Measurements from ENCODE around the gene ATP6V0E1. TPM values are rescaled to one million over a fixed set of nuclear protein-coding genes. Genes with fewer than 3 reads are reported as not detected.

The ATP6V0E1 gene
- total and polyA plus RNA-seq, 3 donors from 2014 or later: 124 to 170 (median 134) TPM

DNA sequence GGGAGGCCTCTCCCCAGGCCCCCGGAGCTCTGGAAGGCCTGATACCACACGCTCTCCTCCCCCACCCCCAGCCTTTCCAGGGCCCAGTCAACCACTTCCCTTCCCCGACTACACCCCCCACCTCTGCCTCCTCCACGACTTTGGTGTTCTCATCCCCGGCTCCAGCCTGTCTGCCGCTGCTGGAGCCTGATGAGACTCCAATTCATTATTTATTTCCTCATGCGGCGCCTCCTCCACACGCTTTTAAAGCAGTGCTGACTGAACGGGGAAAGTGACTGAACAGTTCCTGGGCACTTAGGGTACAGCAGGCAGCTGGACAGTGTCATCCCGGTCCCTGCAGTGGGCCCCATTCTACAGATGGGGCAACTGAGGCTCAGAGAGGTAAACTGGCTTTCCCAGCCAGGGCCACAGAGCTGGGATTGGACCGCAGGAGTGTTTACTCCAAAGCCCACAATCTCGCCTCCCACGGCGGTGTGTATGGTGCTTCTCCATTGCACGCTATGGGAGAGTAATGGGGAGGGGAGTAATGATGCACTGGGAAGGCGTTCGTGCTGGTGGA is 40.2 kb upstream of the ATP6V0E1 start:
- 46 to 51% methylated on average over 16 to 18 of the region's 18 CpGs for WGBS, 2 donors
- Histone ChIP-seq H3K36me3 (ENCODE audit: low read depth, missing control alignments) (no peaks in the 10 kb centered on the region), H3K27ac (no peak overlapping the region), H3K4me3 (no peak overlapping the region), H3K4me1 (no peaks in the 10 kb centered on the region), H3K9me3 (no peaks in the 10 kb centered on the region), H3K27me3 (no peaks in the 10 kb centered on the region)
- no peak for DNase-seq
- intact Hi-C loops (cut with DNase I; ENCODE audit: low total_unique reads): no loop called here
- TF ChIP-seq POLR2A (IDR thresholded peaks at IDR 0.05): no peak
- TF ChIP-seq, protein P1, sequence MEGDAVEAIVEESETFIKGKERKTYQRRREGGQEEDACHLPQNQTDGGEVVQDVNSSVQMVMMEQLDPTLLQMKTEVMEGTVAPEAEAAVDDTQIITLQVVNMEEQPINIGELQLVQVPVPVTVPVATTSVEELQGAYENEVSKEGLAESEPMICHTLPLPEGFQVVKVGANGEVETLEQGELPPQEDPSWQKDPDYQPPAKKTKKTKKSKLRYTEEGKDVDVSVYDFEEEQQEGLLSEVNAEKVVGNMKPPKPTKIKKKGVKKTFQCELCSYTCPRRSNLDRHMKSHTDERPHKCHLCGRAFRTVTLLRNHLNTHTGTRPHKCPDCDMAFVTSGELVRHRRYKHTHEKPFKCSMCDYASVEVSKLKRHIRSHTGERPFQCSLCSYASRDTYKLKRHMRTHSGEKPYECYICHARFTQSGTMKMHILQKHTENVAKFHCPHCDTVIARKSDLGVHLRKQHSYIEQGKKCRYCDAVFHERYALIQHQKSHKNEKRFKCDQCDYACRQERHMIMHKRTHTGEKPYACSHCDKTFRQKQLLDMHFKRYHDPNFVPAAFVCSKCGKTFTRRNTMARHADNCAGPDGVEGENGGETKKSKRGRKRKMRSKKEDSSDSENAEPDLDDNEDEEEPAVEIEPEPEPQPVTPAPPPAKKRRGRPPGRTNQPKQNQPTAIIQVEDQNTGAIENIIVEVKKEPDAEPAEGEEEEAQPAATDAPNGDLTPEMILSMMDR (IDR thresholded peaks at IDR 0.05): no peak

DNA sequence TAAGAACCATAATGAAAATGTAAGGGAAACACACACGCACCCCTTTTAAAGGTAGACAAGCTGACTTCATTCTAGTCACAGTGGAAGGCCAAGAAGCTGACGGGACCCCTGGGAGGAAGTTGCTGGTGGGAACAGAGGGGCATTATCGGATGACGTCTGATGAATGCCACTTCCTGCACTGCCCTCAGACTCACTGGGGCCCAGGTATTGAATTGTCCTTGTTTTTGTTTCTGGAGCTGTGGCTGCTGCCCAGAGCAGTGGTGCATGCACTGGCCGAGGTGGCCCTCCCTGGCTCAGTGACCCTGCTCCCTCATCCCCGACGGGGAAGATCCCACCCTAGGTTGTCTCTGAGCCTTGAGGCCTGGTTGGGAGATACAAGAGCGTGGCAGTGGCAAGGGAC is 39.7 kb upstream of the ATP6V0E1 start:
- no peak for DNase-seq
- intact Hi-C loops (cut with DNase I; ENCODE audit: low total_unique reads): no loop called here
- H3K27me3 ChIP-seq: no peaks in the 10 kb centered on the region
- WGBS, 2 donors: 67 to 89% methylated on average over 8 of the region's 8 CpGs
- no peaks in the 10 kb centered on the region for H3K4me1 ChIP-seq
- H3K9me3 ChIP-seq: no peaks in the 10 kb centered on the region
- no peak overlapping the region for H3K4me3 ChIP-seq
- H3K36me3 ChIP-seq (ENCODE audit: low read depth, missing control alignments): no peaks in the 10 kb centered on the region
- H3K27ac ChIP-seq: no peak overlapping the region
- TF ChIP-seq, protein P1 (IDR thresholded peaks at IDR 0.05): no peak
- TF ChIP-seq POLR2A (IDR thresholded peaks at IDR 0.05): no peak

DNA sequence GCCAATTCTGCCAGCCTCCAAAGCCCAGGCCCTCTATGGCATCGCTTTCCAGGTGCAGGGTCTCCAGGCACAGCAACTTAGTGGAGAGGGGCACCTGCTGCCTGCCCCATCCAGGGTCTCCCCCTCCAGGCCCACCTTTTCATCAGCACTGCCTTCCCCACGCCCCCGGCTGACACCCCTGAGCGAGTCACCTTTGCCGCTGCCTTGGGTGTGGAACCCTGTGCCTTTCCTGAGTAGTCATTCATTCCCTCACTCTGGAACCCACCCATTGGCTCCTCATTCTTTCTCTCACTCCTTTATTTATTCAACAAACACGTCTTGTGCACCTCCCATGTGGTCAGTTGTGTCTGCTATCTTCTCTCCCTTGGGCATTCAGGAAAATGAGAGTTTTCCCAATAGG is 38.8 kb upstream of the ATP6V0E1 start:
- Histone ChIP-seq H3K27ac (no peak overlapping the region), H3K27me3 (no peaks in the 10 kb centered on the region), H3K4me1 (no peaks in the 10 kb centered on the region), H3K4me3 (no peak overlapping the region), H3K36me3 (ENCODE audit: low read depth, missing control alignments) (no peaks in the 10 kb centered on the region), H3K9me3 (no peaks in the 10 kb centered on the region)
- TF ChIP-seq POLR2A (IDR thresholded peaks at IDR 0.05): no peak
- TF ChIP-seq, protein P1 (IDR thresholded peaks at IDR 0.05): no peak
- 84 to 94% methylated on average over 3 to 6 of the region's 6 CpGs for WGBS, 2 donors
- intact Hi-C loops (cut with DNase I; ENCODE audit: low total_unique reads): no loop called here
- no peak for DNase-seq

DNA sequence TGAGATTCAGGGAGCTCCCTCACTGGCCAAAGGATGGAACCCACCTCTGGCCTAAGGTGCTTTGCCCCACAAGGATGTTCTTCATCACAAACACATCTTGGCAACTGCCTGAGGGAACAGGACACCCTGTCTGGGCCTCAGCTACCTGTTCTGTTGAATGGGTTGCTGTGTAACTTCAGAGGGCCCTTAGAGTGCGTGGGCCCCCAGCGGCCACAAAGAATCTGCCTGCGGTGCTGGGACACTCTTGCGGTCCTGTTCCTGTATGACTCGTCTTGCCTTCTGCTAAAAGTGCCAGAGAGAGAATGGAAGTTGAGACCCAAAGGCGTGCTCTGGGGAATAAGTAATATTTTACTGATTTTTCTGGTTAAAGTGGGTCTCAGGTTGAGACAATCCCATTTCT is 38.4 kb upstream of the ATP6V0E1 start:
- no peak for DNase-seq
- no peaks in the 10 kb centered on the region for H3K4me1 ChIP-seq
- H3K27ac ChIP-seq: no peak overlapping the region
- 92 to 96% methylated on average over 5 to 6 of the region's 6 CpGs for WGBS, 2 donors
- H3K9me3 ChIP-seq: no peaks in the 10 kb centered on the region
- TF ChIP-seq, protein P1 (IDR thresholded peaks at IDR 0.05): no peak
- TF ChIP-seq POLR2A (IDR thresholded peaks at IDR 0.05): no peak
- intact Hi-C loops (cut with DNase I; ENCODE audit: low total_unique reads): no loop called here
- no peaks in the 10 kb centered on the region for H3K36me3 ChIP-seq (ENCODE audit: low read depth, missing control alignments)
- no peaks in the 10 kb centered on the region for H3K27me3 ChIP-seq
- no peak overlapping the region for H3K4me3 ChIP-seq

DNA sequence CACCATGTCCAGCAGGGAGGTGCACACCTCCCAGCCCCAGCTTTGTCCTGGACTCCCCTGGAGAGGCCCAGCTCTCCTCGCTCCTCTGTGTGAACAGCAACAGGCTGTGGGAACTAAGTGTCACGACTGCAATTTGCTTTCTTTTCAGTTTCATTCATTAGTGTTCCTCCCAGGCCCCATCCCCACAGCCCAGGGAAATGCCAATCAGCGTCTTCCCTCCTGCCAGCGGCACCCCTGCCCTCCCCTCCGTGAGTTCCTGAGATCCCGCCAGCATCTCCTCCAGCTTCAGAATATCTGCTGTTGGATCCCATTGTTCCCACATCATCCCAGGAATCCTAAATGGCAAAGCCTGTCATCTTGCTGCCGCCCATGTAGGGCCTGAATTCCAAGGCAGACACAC is 37.4 kb upstream of the ATP6V0E1 start:
- intact Hi-C loops (cut with DNase I; ENCODE audit: low total_unique reads): no loop called here
- no peaks in the 10 kb centered on the region for H3K4me1 ChIP-seq
- no peaks in the 10 kb centered on the region for H3K9me3 ChIP-seq
- TF ChIP-seq, protein P1 (IDR thresholded peaks at IDR 0.05): no peak
- no peak for TF ChIP-seq POLR2A (IDR thresholded peaks at IDR 0.05)
- 87 to 89% methylated on average over 7 of the region's 7 CpGs for WGBS, 2 donors
- no peaks in the 10 kb centered on the region for H3K27me3 ChIP-seq
- no peak overlapping the region for H3K27ac ChIP-seq
- no peak overlapping the region for H3K4me3 ChIP-seq
- no peak for DNase-seq
- no peaks in the 10 kb centered on the region for H3K36me3 ChIP-seq (ENCODE audit: low read depth, missing control alignments)

Measured in testis (tissue), 3 donors.